Activated naive CD8-positive, alpha-beta T cell treated with anti-CD3 and anti-CD28 coated beads for 36 hours (primary cell): Measurements from ENCODE around the gene EVX2. TPM values are rescaled to one million over a fixed set of nuclear protein-coding genes. Genes with fewer than 3 reads are reported as not detected.
A peak's percentile ranks its signal among the peaks of the same experiment; 100 is the strongest.

Source experiments
- DNase-seq: peaks from one replicate; pipeline ENCODE4 v3.0.0; 2021
- H3K27ac Mint-ChIP-seq: one replicate; pipeline ENCODE4 v1.8.0; 2022; ENCODE audit warnings: mild to moderate bottlenecking, moderate library complexity, mixed read lengths
- H3K27me3 Mint-ChIP-seq: one replicate; pipeline ENCODE4 v1.8.0; 2022; ENCODE audit warnings: mild to moderate bottlenecking, mixed read lengths
- H3K36me3 Mint-ChIP-seq: one replicate; pipeline ENCODE4 v1.8.0; 2021; ENCODE audit warnings: mild to moderate bottlenecking, mixed read lengths
- H3K4me1 Mint-ChIP-seq: one replicate; pipeline ENCODE4 v1.8.0; 2021; ENCODE audit warnings: mixed read lengths
- H3K4me3 Mint-ChIP-seq: one replicate; pipeline ENCODE4 v1.8.0; 2022; ENCODE audit warnings: mild to moderate bottlenecking, moderate library complexity, mixed read lengths
- H3K9me3 Mint-ChIP-seq: one replicate; pipeline ENCODE4 v1.8.0; 2022; ENCODE audit warnings: mixed read lengths
- total RNA-seq, 2 experiments: library from RNA; stranded (reverse); gene quantifications; one replicate each; pipeline ENCODE4 v1.2.3, GENCODE V29; 2021

EVX2 gene
- total RNA-seq, 2 experiments from 2014 or later, result not detected

DNA sequence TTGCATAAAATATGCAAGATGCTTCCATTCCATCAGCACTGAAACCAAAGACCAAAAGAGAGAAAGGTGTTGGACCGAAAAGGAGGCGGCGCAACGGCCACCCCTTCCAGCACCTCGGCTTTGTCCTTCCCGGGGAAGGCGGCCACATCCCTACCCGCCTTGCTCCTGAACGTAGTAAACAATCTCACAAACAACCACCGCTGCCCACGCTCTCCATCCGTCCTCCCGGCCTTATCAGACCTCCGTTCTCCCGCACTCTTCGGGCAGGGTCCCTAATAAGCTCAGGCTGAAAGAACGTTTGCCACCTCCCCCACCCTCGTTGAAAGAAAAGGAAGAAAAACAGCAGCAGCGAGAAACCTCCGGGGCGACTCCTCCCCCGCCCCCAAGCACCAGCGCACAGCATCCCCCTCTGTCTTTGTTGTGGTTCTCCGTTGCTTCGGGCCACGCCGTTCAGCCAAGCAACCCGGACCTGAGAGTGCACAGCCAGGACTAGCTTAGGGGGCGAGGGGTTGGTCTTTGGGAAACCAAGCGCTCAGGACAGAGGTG lies 4.4 kb downstream of the EVX2 start:
- Mint-ChIP-seq H3K4me3 (peak overlapping the region; percentile 55), H3K36me3 (peaks cover 32% of the 10 kb centered on the region), H3K9me3 (peaks cover 34% of the 10 kb centered on the region), H3K27me3 (peaks cover 92% of the 10 kb centered on the region), H3K27ac (peak overlapping the region; percentile 54), H3K4me1 (peaks cover 16% of the 10 kb centered on the region)
- DNase-seq, result no peak

GRCh38 chr2:176078541-176079284 lies 5.0 kb downstream of the EVX2 start:
- peak overlapping the region; percentile 54 for H3K27ac Mint-ChIP-seq
- peaks cover 27% of the 10 kb centered on the region for H3K36me3 Mint-ChIP-seq
- H3K27me3 Mint-ChIP-seq, result peaks cover 92% of the 10 kb centered on the region
- peaks cover 16% of the 10 kb centered on the region for H3K4me1 Mint-ChIP-seq
- DNase-seq, result no peak
- peaks cover 30% of the 10 kb centered on the region for H3K9me3 Mint-ChIP-seq
- peak overlapping the region; percentile 55 for H3K4me3 Mint-ChIP-seq

- peaks cover 28% of the 10 kb centered on the region for H3K9me3 Mint-ChIP-seq
- no peak for DNase-seq
- no peak overlapping the region for H3K27ac Mint-ChIP-seq
- H3K4me3 Mint-ChIP-seq, result no peak overlapping the region
- peaks cover 19% of the 10 kb centered on the region for H3K36me3 Mint-ChIP-seq
- H3K27me3 Mint-ChIP-seq, result peaks cover 92% of the 10 kb centered on the region
- peaks cover 14% of the 10 kb centered on the region for H3K4me1 Mint-ChIP-seq
Measured at GRCh38 chr2:176076796-176077195, 7.0 kb downstream of the EVX2 start.

- H3K27ac Mint-ChIP-seq, result no peak overlapping the region
- no peak for DNase-seq
- H3K4me3 Mint-ChIP-seq, result no peak overlapping the region
- H3K36me3 Mint-ChIP-seq, result peaks cover 14% of the 10 kb centered on the region
- peaks cover 13% of the 10 kb centered on the region for H3K4me1 Mint-ChIP-seq
- peaks cover 92% of the 10 kb centered on the region for H3K27me3 Mint-ChIP-seq
- peaks cover 23% of the 10 kb centered on the region for H3K9me3 Mint-ChIP-seq
Measured at GRCh38 chr2:176076063-176076462, 7.7 kb downstream of the EVX2 start.

GRCh38 chr2:176075481-176075880 lies 8.3 kb downstream of the EVX2 start:
- H3K9me3 Mint-ChIP-seq, result peaks cover 21% of the 10 kb centered on the region
- no peak overlapping the region for H3K27ac Mint-ChIP-seq
- no peak for DNase-seq
- no peak overlapping the region for H3K4me3 Mint-ChIP-seq
- peaks cover 12% of the 10 kb centered on the region for H3K36me3 Mint-ChIP-seq
- peaks cover 11% of the 10 kb centered on the region for H3K4me1 Mint-ChIP-seq
- H3K27me3 Mint-ChIP-seq, result peaks cover 92% of the 10 kb centered on the region

GRCh38 chr2:176074919-176075425 lies 8.8 kb downstream of the EVX2 start:
- H3K36me3 Mint-ChIP-seq, result peaks cover 12% of the 10 kb centered on the region
- H3K27me3 Mint-ChIP-seq, result peaks cover 95% of the 10 kb centered on the region
- no peak for DNase-seq
- H3K27ac Mint-ChIP-seq, result no peak overlapping the region
- no peak overlapping the region for H3K4me3 Mint-ChIP-seq
- peaks cover 21% of the 10 kb centered on the region for H3K9me3 Mint-ChIP-seq
- peaks cover 11% of the 10 kb centered on the region for H3K4me1 Mint-ChIP-seq

DNA sequence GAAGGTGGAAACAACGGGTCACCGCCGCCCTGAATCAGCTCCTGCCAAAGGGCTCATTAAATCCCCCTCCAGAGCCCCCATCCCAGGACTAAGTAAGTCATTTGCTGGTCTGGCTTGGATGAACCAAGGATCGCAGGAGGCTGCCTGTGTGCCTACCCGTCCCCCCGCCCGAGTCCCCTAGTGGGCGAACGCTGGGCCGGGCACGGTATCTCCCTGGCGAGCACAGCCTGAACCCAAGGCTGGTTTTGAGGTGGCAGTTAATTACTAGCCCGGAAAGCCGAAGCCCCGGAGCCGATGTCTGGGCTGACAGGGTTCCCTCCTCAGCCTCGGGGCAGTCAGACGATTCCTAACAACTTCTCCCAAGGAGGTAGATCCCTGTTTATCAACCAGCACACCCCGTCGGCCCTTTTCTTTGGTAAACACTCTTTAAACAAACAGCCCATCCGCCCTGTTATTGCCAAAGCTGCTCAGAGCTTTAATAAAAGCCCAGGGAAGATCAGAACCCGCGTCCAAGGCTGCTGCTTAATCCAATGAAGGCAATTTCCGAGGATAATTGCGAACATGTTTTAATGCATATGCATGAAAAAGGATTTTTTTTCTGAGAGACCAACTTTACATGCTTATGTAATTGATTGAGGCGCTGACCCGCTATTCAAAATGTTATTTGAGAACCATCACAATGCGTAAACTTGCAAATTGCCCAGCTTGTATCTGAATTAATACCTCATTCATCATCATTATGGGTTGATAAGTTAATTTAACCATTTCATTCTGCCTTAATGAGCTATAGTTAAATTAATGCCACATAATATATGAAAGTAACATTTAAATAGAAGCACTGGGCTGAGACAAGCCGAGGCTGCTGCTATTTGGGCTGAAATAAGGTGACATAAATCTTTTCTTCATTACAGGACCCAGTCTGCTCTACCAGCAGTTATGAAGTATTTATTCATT lies 10.5 kb downstream of the EVX2 start:
- H3K27me3 Mint-ChIP-seq, result peaks cover 97% of the 10 kb centered on the region
- peaks cover 9% of the 10 kb centered on the region for H3K9me3 Mint-ChIP-seq
- no peak for DNase-seq
- no peak overlapping the region for H3K4me3 Mint-ChIP-seq
- H3K36me3 Mint-ChIP-seq, result no peaks in the 10 kb centered on the region
- no peak overlapping the region for H3K27ac Mint-ChIP-seq
- H3K4me1 Mint-ChIP-seq, result peaks cover 2% of the 10 kb centered on the region

GRCh38 chr2:176072292-176072669 lies 11.5 kb downstream of the EVX2 start:
- peaks cover 100% of the 10 kb centered on the region for H3K27me3 Mint-ChIP-seq
- H3K4me1 Mint-ChIP-seq, result peaks cover 3% of the 10 kb centered on the region
- no peak overlapping the region for H3K27ac Mint-ChIP-seq
- no peak overlapping the region for H3K4me3 Mint-ChIP-seq
- no peak for DNase-seq
- H3K36me3 Mint-ChIP-seq, result no peaks in the 10 kb centered on the region
- H3K9me3 Mint-ChIP-seq, result peaks cover 8% of the 10 kb centered on the region

DNA sequence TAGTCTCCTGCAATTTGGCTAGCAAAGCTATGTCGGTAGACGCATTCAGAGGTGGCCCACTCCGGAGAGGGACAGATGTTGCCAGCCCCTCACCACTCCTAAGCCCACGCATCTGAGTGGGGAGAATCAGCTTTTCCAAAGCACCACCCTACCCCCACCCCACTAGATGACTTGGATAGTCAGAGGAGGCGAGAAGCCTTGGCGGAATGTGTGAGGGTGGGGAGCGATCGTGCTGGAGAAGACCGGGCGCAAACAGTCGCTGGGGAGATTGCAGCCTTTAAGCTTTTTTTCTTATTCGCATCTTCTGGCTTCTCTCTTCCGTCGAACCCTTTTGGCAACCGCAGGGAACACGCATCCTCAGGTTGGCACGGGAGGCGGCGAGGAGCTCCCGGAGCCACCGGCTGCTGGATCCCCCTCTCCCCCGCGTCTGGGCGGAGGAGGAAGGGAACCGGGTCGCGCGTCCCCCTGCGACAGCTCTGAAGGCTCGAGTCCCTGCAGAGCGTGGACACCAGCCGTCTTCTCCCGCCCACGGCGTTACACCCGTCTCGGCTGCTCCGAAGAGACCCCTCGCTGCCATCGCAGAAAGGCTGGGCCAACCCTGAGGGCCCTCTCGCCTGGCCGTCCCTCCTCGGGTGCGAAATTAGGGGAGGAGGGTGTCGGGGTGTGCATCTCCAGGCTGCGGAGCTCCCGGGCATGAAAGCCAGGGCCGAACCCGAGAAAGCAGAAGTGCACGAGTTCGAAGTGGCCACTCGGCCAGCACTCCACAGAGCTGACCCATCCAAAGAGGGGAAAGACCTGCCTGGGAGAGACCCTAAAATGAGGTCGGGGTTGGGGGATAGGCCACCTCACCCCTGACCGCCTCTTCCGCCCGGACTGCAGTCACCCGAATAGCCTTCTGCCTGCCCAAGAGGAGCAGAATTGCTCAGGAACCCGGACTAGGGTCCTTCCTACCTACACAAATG lies 12.2 kb downstream of the EVX2 start:
- Mint-ChIP-seq H3K27me3 (peaks cover 99% of the 10 kb centered on the region), H3K4me1 (peaks cover 3% of the 10 kb centered on the region), H3K27ac (no peak overlapping the region), H3K36me3 (no peaks in the 10 kb centered on the region), H3K9me3 (peaks cover 8% of the 10 kb centered on the region), H3K4me3 (no peak overlapping the region)
- DNase-seq, result no peak

DNA sequence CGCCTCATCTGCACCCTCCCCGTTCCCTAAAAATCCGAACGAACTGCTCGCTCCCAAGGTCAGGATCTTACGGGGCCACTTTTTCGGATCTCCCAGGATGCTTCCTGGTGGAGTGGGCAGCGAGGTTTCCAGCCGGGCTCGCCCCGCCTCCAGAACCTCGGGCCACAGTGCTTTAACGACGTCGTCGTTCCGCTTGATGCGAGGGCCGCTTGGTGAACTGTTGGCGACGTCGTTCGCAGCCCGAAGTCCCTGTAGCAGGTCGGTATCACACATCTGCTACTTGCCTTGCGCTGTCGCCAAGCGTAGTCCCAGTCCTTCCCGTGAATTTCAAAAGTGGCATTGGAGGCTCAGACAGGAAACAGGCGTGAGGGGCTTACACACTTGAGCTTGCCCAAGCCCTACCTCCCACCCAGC lies 15.3 kb downstream of the EVX2 start:
- no peak overlapping the region for H3K27ac Mint-ChIP-seq
- H3K4me1 Mint-ChIP-seq, result peaks cover 3% of the 10 kb centered on the region
- H3K27me3 Mint-ChIP-seq, result peaks cover 97% of the 10 kb centered on the region
- no peaks in the 10 kb centered on the region for H3K36me3 Mint-ChIP-seq
- H3K4me3 Mint-ChIP-seq, result no peak overlapping the region
- H3K9me3 Mint-ChIP-seq, result no peaks in the 10 kb centered on the region
- DNase-seq, result no peak

GRCh38 chr2:176067589-176068418 lies 16.0 kb downstream of the EVX2 start:
- peaks cover 92% of the 10 kb centered on the region for H3K27me3 Mint-ChIP-seq
- H3K27ac Mint-ChIP-seq, result no peak overlapping the region
- no peaks in the 10 kb centered on the region for H3K9me3 Mint-ChIP-seq
- H3K4me3 Mint-ChIP-seq, result peak overlapping the region; percentile 29
- no peaks in the 10 kb centered on the region for H3K36me3 Mint-ChIP-seq
- peaks cover 3% of the 10 kb centered on the region for H3K4me1 Mint-ChIP-seq
- DNase-seq, result no peak

- peaks cover 92% of the 10 kb centered on the region for H3K27me3 Mint-ChIP-seq
- peaks cover 3% of the 10 kb centered on the region for H3K4me1 Mint-ChIP-seq
- DNase-seq, result no peak
- H3K4me3 Mint-ChIP-seq, result peak overlapping the region; percentile 29
- H3K27ac Mint-ChIP-seq, result no peak overlapping the region
- no peaks in the 10 kb centered on the region for H3K9me3 Mint-ChIP-seq
- no peaks in the 10 kb centered on the region for H3K36me3 Mint-ChIP-seq
Measured at GRCh38 chr2:176066645-176067588, 16.8 kb downstream of the EVX2 start.

GRCh38 chr2:176063958-176064357 lies 19.8 kb downstream of the EVX2 start:
- Mint-ChIP-seq H3K9me3 (no peaks in the 10 kb centered on the region), H3K27me3 (peaks cover 81% of the 10 kb centered on the region), H3K27ac (no peak overlapping the region), H3K4me1 (peaks cover 1% of the 10 kb centered on the region), H3K4me3 (no peak overlapping the region), H3K36me3 (no peaks in the 10 kb centered on the region)
- no peak for DNase-seq
